ENCODE measurements around the gene SUPT3H. TPM values are rescaled to one million over a fixed set of nuclear protein-coding genes. Genes with fewer than 3 reads are reported as not detected.

SUPT3H gene
- total and polyA plus RNA-seq, 5 donors from 2014 or later = 4.8 to 7.8 (median 5.7) TPM

DNA sequence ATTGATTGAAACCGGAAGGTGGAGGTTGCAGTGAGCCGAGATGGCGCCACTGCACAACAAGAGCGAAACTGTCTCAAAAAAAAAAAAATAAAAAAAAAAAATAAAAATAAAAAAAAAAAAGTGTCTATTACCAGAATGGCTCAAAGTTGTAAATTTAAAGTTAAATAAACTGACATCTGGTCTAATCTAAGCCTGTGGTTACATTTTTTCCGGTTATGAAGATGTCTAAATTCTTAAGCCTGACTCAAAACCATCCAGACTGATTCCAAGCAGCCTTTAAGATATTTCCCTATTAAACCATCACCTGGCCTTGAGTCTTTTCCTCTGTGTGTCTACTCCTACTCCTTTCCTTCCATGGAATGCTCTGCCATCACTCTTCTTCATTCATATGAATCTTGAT lies 421.3 kb downstream of the SUPT3H start:
- Histone ChIP-seq H3K36me3 (ENCODE audit: control insufficient read depth, insufficient read depth, low read length) (no peaks in the 10 kb centered on the region), H3K27ac (ENCODE audit: insufficient read depth, low read length, poor library complexity, severe bottlenecking) (no peak overlapping the region), H3K4me3 (ENCODE audit: low read depth, low read length) (no peak overlapping the region), H3K4me1 (ENCODE audit: control insufficient read depth, insufficient read depth, low read length, poor library complexity, severe bottlenecking) (no peaks in the 10 kb centered on the region), H3K27me3 (ENCODE audit: control insufficient read depth, insufficient read depth, low read length) (no peaks in the 10 kb centered on the region), H3K9me3 (ENCODE audit: control insufficient read depth in 2 of 2, low read length in 2 of 2) (no peaks in the 10 kb centered on the region)
- Mint-ChIP-seq H3K4me1 (peaks cover 3 to 14% (median 4%) of the 10 kb centered on the region in 4 donors), H3K9me3 (peaks cover 0 to 6% (median 0%) of the 10 kb centered on the region in 7 donors), H3K4me3 (no peak overlapping the region), H3K27ac (no peak overlapping the region), H3K36me3 (peaks cover 24% of the 10 kb centered on the region), H3K27me3 (no peaks in the 10 kb centered on the region)
- ATAC-seq (ENCODE audit: low read depth in 2 of 2) (no peak), DNase-seq (no peak)

DNA sequence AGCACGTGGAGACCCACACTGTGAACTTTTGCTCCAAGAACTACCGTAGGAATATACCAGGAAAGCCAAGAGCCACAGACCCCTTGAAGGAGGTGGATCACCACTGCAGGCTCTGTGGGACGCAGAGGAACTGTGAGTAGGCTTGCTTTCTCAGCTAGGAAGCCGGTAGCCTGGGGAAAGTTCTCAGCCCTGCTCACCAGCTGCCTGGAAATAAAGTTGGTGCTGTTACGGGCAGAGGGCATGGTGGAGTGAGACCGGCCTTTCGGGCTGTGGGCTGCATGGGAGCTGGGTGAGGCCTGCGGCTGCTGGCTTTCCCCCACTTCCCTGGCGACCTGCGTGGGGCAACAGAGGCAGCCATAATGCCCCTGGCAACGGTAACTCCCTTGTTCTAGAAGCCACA lies 422.6 kb downstream of the SUPT3H start:
- H3K36me3 Mint-ChIP-seq = peaks cover 34% of the 10 kb centered on the region
- Histone ChIP-seq H3K9me3 (ENCODE audit: control insufficient read depth in 2 of 2, low read length in 2 of 2) (peaks cover 2 to 4% of the 10 kb centered on the region in 2 experiments), H3K36me3 (ENCODE audit: control insufficient read depth, insufficient read depth, low read length) (no peaks in the 10 kb centered on the region), H3K27ac (ENCODE audit: insufficient read depth, low read length, poor library complexity, severe bottlenecking) (no peak overlapping the region), H3K4me1 (ENCODE audit: control insufficient read depth, insufficient read depth, low read length, poor library complexity, severe bottlenecking) (no peaks in the 10 kb centered on the region), H3K27me3 (ENCODE audit: control insufficient read depth, insufficient read depth, low read length) (no peaks in the 10 kb centered on the region), H3K4me3 (ENCODE audit: low read depth, low read length) (no peak overlapping the region)
- ATAC-seq (ENCODE audit: low read depth in 2 of 2) (no peak), DNase-seq (no peak)
- H3K27me3 Mint-ChIP-seq = no peaks in the 10 kb centered on the region
- H3K4me1 Mint-ChIP-seq = peaks cover 0 to 20% (median 3%) of the 10 kb centered on the region in 4 donors
- no peak overlapping the region for H3K27ac Mint-ChIP-seq
- H3K4me3 Mint-ChIP-seq = no peak overlapping the region
- peaks cover 0 to 8% (median 1%) of the 10 kb centered on the region in 7 donors for H3K9me3 Mint-ChIP-seq

DNA sequence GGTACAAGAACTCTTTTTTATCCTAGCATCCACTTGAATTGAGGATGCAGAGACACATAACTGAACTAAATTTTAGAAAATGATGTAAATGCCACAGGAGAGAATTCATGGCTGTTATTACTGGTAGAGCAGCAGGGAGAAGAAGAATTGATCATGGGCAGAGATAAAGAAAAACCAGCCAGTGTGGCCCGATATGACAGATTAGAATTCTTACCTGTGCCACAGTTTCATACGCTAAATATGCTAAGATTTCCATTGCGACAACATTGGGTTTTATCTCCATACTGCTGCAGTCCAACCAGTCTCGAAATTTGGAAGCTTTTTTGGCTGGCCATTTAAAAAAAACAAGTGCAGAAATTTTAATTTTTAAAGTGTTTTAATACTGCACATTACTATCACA lies 423.5 kb downstream of the SUPT3H start:
- no peaks in the 10 kb centered on the region for H3K27me3 Mint-ChIP-seq
- no peak overlapping the region for H3K4me3 Mint-ChIP-seq
- peaks cover 0 to 15% (median 6%) of the 10 kb centered on the region in 7 donors for H3K9me3 Mint-ChIP-seq
- H3K27ac Mint-ChIP-seq = no peak overlapping the region
- H3K9me3 ChIP-seq (ENCODE audit: control insufficient read depth in 2 of 2, low read length in 2 of 2) = peaks cover 10 to 13% of the 10 kb centered on the region in 2 experiments
- no peaks in the 10 kb centered on the region for H3K4me1 ChIP-seq (ENCODE audit: control insufficient read depth, insufficient read depth, low read length, poor library complexity, severe bottlenecking)
- ATAC-seq (ENCODE audit: low read depth in 2 of 2) (no peak), DNase-seq (no peak)
- H3K36me3 Mint-ChIP-seq = peaks cover 41% of the 10 kb centered on the region
- peaks cover 0 to 20% (median 3%) of the 10 kb centered on the region in 4 donors for H3K4me1 Mint-ChIP-seq
- no peaks in the 10 kb centered on the region for H3K27me3 ChIP-seq (ENCODE audit: control insufficient read depth, insufficient read depth, low read length)
- no peak overlapping the region for H3K4me3 ChIP-seq (ENCODE audit: low read depth, low read length)
- H3K27ac ChIP-seq (ENCODE audit: insufficient read depth, low read length, poor library complexity, severe bottlenecking) = no peak overlapping the region
- no peaks in the 10 kb centered on the region for H3K36me3 ChIP-seq (ENCODE audit: control insufficient read depth, insufficient read depth, low read length)

DNA sequence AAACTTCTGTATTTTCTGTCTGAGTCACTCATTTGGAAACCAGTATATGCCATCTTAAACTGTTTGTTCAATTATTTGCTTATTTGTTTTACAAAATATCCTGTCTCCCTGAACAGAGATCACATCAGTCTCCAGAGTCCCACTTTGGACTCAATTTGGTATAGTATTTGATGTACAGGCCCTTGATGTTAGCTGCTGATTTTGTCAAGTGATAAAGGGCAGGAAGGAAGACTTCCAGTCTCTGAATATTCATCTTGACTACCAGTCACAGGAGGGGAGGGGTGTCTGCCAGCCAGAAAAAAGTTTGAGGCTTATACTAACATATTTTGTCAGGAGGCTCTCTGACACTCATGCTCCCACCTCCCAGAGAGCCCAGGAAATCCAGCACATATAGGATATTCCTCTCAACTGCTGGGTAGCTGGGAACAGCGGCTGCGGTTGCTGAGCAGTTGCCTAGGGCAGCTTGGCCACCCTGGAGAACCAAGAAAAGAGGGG lies 426.4 kb downstream of the SUPT3H start:
- Mint-ChIP-seq H3K4me3 (no peak overlapping the region), H3K9me3 (peaks cover 0 to 20% (median 9%) of the 10 kb centered on the region in 7 donors), H3K4me1 (peaks cover 0 to 15% (median 3%) of the 10 kb centered on the region in 4 donors), H3K27ac (no peak overlapping the region), H3K27me3 (no peaks in the 10 kb centered on the region), H3K36me3 (peaks cover 46% of the 10 kb centered on the region)
- DNase-seq (no peak), ATAC-seq (ENCODE audit: low read depth in 2 of 2) (no peak)
- Histone ChIP-seq H3K4me1 (ENCODE audit: control insufficient read depth, insufficient read depth, low read length, poor library complexity, severe bottlenecking) (no peaks in the 10 kb centered on the region), H3K27me3 (ENCODE audit: control insufficient read depth, insufficient read depth, low read length) (no peaks in the 10 kb centered on the region), H3K9me3 (ENCODE audit: control insufficient read depth in 2 of 2, low read length in 2 of 2) (peaks cover 10 to 13% of the 10 kb centered on the region in 2 experiments), H3K4me3 (ENCODE audit: low read depth, low read length) (no peak overlapping the region), H3K27ac (ENCODE audit: insufficient read depth, low read length, poor library complexity, severe bottlenecking) (no peak overlapping the region), H3K36me3 (ENCODE audit: control insufficient read depth, insufficient read depth, low read length) (no peaks in the 10 kb centered on the region)

DNA sequence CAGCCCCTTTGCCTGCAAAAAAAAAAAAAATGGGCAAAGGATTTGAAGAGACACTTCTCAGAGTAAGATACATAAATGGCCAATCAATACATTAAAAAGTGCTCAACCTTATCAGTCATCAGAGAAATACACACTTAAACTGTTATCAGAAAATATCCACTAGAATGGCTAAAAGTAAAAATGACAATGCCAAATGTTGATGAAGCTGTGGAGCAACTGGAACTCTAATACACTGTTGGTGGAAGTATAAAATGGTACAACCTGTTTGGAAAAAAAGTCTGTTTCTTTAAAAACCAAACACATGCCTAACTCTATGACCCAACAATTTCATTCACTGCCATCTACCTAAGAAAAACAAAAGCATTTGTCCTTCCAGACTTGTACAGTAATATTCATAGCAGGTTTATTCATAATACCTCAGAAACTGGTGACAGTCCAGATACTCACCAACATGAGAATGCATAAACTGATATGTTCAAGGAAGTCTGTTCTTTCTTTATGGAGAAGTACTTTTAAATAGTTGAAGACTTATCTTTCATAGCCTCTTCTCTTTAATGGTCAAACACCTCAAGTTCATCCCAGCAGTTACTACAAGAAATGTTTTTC lies 428.0 kb downstream of the SUPT3H start:
- Mint-ChIP-seq H3K27me3 (no peaks in the 10 kb centered on the region), H3K4me1 (peaks cover 0 to 13% (median 3%) of the 10 kb centered on the region in 4 donors), H3K9me3 (peaks cover 1 to 22% (median 11%) of the 10 kb centered on the region in 7 donors), H3K36me3 (peaks cover 52% of the 10 kb centered on the region), H3K27ac (no peak overlapping the region), H3K4me3 (no peak overlapping the region)
- no peak for ATAC-seq (ENCODE audit: low read depth in 2 of 2)
- Histone ChIP-seq H3K9me3 (ENCODE audit: control insufficient read depth in 2 of 2, low read length in 2 of 2) (peaks cover 10 to 13% of the 10 kb centered on the region in 2 experiments), H3K27ac (ENCODE audit: insufficient read depth, low read length, poor library complexity, severe bottlenecking) (no peak overlapping the region), H3K36me3 (ENCODE audit: control insufficient read depth, insufficient read depth, low read length) (no peaks in the 10 kb centered on the region), H3K4me1 (ENCODE audit: control insufficient read depth, insufficient read depth, low read length, poor library complexity, severe bottlenecking) (no peaks in the 10 kb centered on the region), H3K4me3 (ENCODE audit: low read depth, low read length) (no peak overlapping the region), H3K27me3 (ENCODE audit: control insufficient read depth, insufficient read depth, low read length) (no peaks in the 10 kb centered on the region)
- DNase-seq = no peak

DNA sequence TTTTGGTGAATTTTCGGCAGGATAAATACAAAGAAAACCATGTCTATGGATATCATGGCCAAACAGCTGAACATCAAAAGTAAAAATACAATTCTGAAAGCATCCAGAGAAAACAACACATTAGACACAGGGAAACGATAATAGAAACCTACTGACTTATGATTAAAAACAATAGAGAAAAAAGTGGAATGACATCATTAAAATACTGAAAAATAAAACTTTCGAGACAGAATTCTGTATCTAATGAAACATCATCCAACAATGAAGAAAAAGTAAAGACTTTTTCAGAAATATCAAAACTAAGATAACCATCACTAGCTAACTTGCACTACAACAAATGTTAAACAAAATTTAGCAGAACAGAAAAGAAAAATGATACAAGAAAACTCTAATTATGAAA lies 434.2 kb downstream of the SUPT3H start:
- DNase-seq (no peak), ATAC-seq (ENCODE audit: low read depth in 2 of 2) (no peak)
- Mint-ChIP-seq H3K4me3 (no peak overlapping the region), H3K9me3 (peaks cover 1 to 14% (median 8%) of the 10 kb centered on the region in 7 donors), H3K27me3 (no peaks in the 10 kb centered on the region), H3K27ac (no peak overlapping the region), H3K4me1 (peaks cover 0 to 6% (median 0%) of the 10 kb centered on the region in 4 donors), H3K36me3 (peaks cover 34% of the 10 kb centered on the region)
- Histone ChIP-seq H3K4me3 (ENCODE audit: low read depth, low read length) (no peak overlapping the region), H3K4me1 (ENCODE audit: control insufficient read depth, insufficient read depth, low read length, poor library complexity, severe bottlenecking) (no peaks in the 10 kb centered on the region), H3K27me3 (ENCODE audit: control insufficient read depth, insufficient read depth, low read length) (no peaks in the 10 kb centered on the region), H3K36me3 (ENCODE audit: control insufficient read depth, insufficient read depth, low read length) (no peaks in the 10 kb centered on the region), H3K9me3 (ENCODE audit: control insufficient read depth in 2 of 2, low read length in 2 of 2) (no peaks in the 10 kb centered on the region), H3K27ac (ENCODE audit: insufficient read depth, low read length, poor library complexity, severe bottlenecking) (no peak overlapping the region)

DNA sequence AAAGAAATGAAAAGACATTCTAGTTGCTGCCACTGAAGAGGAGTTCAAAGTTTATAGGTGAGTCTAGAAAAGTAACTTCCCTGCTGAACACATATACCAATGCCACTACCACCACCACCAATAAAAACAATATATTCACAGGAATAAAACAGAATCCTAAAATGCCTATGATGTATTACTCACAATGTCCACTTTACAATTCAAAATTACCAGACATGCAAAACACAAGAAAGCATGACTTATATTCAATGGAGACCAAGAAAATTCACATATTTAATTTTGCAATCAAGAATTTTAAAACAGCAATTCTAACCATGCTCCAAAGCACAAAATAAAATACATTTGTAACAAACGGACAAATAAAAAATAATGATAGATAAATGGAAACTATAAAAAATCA lies 434.9 kb downstream of the SUPT3H start:
- H3K27ac ChIP-seq (ENCODE audit: insufficient read depth, low read length, poor library complexity, severe bottlenecking) = no peak overlapping the region
- H3K27me3 Mint-ChIP-seq = no peaks in the 10 kb centered on the region
- H3K4me3 ChIP-seq (ENCODE audit: low read depth, low read length) = no peak overlapping the region
- no peaks in the 10 kb centered on the region for H3K9me3 ChIP-seq (ENCODE audit: control insufficient read depth in 2 of 2, low read length in 2 of 2)
- DNase-seq (no peak), ATAC-seq (ENCODE audit: low read depth in 2 of 2) (no peak)
- no peaks in the 10 kb centered on the region for H3K4me1 ChIP-seq (ENCODE audit: control insufficient read depth, insufficient read depth, low read length, poor library complexity, severe bottlenecking)
- H3K9me3 Mint-ChIP-seq = peaks cover 1 to 14% (median 8%) of the 10 kb centered on the region in 7 donors
- H3K4me1 Mint-ChIP-seq = peaks cover 3 to 6% (median 4%) of the 10 kb centered on the region in 4 donors
- peaks cover 34% of the 10 kb centered on the region for H3K36me3 Mint-ChIP-seq
- no peaks in the 10 kb centered on the region for H3K27me3 ChIP-seq (ENCODE audit: control insufficient read depth, insufficient read depth, low read length)
- no peak overlapping the region for H3K27ac Mint-ChIP-seq
- no peak overlapping the region for H3K4me3 Mint-ChIP-seq
- H3K36me3 ChIP-seq (ENCODE audit: control insufficient read depth, insufficient read depth, low read length) = no peaks in the 10 kb centered on the region

DNA sequence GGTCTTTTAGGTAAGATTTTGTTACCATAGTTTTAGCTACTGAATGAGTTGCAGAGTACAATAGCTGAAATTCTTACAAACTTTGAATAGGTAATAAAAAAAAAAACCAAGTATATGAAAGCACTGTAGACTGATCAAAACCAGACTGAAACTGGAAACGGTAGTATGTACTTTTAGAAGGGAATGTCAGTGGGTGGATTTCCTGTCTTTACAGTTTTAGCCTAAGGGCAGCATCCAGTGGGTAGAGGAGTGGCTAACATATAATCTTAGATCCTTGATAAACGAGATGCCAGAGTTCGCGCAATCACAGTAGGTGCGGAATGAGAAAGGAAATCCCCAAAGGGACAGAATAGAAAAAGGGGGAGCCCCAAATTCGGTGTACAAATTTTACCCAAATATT lies 435.5 kb downstream of the SUPT3H start:
- no peaks in the 10 kb centered on the region for H3K36me3 ChIP-seq (ENCODE audit: control insufficient read depth, insufficient read depth, low read length)
- peaks cover 30% of the 10 kb centered on the region for H3K36me3 Mint-ChIP-seq
- no peak overlapping the region for H3K27ac ChIP-seq (ENCODE audit: insufficient read depth, low read length, poor library complexity, severe bottlenecking)
- peaks cover 3 to 6% (median 4%) of the 10 kb centered on the region in 4 donors for H3K4me1 Mint-ChIP-seq
- no peaks in the 10 kb centered on the region for H3K27me3 ChIP-seq (ENCODE audit: control insufficient read depth, insufficient read depth, low read length)
- no peak overlapping the region for H3K27ac Mint-ChIP-seq
- no peaks in the 10 kb centered on the region for H3K4me1 ChIP-seq (ENCODE audit: control insufficient read depth, insufficient read depth, low read length, poor library complexity, severe bottlenecking)
- H3K9me3 ChIP-seq (ENCODE audit: control insufficient read depth in 2 of 2, low read length in 2 of 2) = no peaks in the 10 kb centered on the region
- DNase-seq (no peak), ATAC-seq (ENCODE audit: low read depth in 2 of 2) (no peak)
- no peaks in the 10 kb centered on the region for H3K27me3 Mint-ChIP-seq
- peak overlapping the region in 1 of 4 donors; percentile 26 for H3K4me3 Mint-ChIP-seq
- H3K9me3 Mint-ChIP-seq = peaks cover 1 to 14% (median 8%) of the 10 kb centered on the region in 7 donors
- H3K4me3 ChIP-seq (ENCODE audit: low read depth, low read length) = peak overlapping the region; percentile 14

Measured in CD4-positive, CD25-positive, alpha-beta regulatory T cell (primary cell).